GM21717 (cell line): ENCODE results near the gene RDH13.
A peak's percentile ranks its signal among the peaks of the same experiment; 100 is the strongest.

ENCODE experiments used
- ATAC-seq: cut with Tn5 transposase; IDR thresholded peaks from one replicate; pipeline ENCODE4 v1.9.1; 2021; ENCODE audit warnings: mild to moderate bottlenecking, moderate library complexity; ENCODE audit not compliant: unreplicated experiment

RDH13 gene

GRCh38 chr19:55092423-55093318, 29.7 kb upstream of the RDH13 start:
- ATAC-seq = no peak

GRCh38 chr19:55091955-55092354, 29.0 kb upstream of the RDH13 start:
- no peak for ATAC-seq

GRCh38 chr19:55091126-55091910, 28.4 kb upstream of the RDH13 start:
- ATAC-seq = no peak

GRCh38 chr19:55090564-55090963, 27.6 kb upstream of the RDH13 start:
- ATAC-seq = no peak

- no peak for ATAC-seq
Measured at GRCh38 chr19:55089342-55089944, 26.5 kb upstream of the RDH13 start.

GRCh38 chr19:55088543-55089341, 25.8 kb upstream of the RDH13 start:
- ATAC-seq = no peak

- ATAC-seq = no peak
Measured at GRCh38 chr19:55088021-55088451, 25.1 kb upstream of the RDH13 start.

GRCh38 chr19:55087542-55087901, 24.6 kb upstream of the RDH13 start:
- ATAC-seq = no peak

- no peak for ATAC-seq
Measured at GRCh38 chr19:55086730-55087541, 24.0 kb upstream of the RDH13 start.

- no peak for ATAC-seq
Measured at GRCh38 chr19:55085923-55086715, 23.2 kb upstream of the RDH13 start.

- no peak for ATAC-seq
Measured at GRCh38 chr19:55084416-55084815, 21.5 kb upstream of the RDH13 start.

GRCh38 chr19:55083004-55083850, 20.3 kb upstream of the RDH13 start:
- ATAC-seq = no peak

- ATAC-seq = no peak
Measured at GRCh38 chr19:55082020-55082851, 19.3 kb upstream of the RDH13 start.

GRCh38 chr19:55081770-55082019, 18.7 kb upstream of the RDH13 start:
- no peak for ATAC-seq

GRCh38 chr19:55080968-55081769, 18.2 kb upstream of the RDH13 start:
- ATAC-seq = peak; percentile 69

- ATAC-seq = no peak
Measured at GRCh38 chr19:55080121-55080967, 17.4 kb upstream of the RDH13 start.
